GM12892 (cell line): Measurements from ENCODE around the gene C3orf52.

Experiments used
- POLR2A ChIP-seq: IDR thresholded peaks from 2 replicates; pipeline ENCODE4 v1.6.1; 2011; ENCODE audit warnings: low read depth, low read length, control low read depth
- POLR2AphosphoS5 ChIP-seq: IDR thresholded peaks from 2 replicates; pipeline ENCODE4 v1.6.1; 2011; ENCODE audit warnings: low read depth, low read length, control low read depth
- TAF1 ChIP-seq: IDR thresholded peaks from 2 replicates; pipeline ENCODE4 v1.6.1; 2011; ENCODE audit warnings: low read depth, mild to moderate bottlenecking, control low read depth, low read length, borderline replicate concordance

DNA sequence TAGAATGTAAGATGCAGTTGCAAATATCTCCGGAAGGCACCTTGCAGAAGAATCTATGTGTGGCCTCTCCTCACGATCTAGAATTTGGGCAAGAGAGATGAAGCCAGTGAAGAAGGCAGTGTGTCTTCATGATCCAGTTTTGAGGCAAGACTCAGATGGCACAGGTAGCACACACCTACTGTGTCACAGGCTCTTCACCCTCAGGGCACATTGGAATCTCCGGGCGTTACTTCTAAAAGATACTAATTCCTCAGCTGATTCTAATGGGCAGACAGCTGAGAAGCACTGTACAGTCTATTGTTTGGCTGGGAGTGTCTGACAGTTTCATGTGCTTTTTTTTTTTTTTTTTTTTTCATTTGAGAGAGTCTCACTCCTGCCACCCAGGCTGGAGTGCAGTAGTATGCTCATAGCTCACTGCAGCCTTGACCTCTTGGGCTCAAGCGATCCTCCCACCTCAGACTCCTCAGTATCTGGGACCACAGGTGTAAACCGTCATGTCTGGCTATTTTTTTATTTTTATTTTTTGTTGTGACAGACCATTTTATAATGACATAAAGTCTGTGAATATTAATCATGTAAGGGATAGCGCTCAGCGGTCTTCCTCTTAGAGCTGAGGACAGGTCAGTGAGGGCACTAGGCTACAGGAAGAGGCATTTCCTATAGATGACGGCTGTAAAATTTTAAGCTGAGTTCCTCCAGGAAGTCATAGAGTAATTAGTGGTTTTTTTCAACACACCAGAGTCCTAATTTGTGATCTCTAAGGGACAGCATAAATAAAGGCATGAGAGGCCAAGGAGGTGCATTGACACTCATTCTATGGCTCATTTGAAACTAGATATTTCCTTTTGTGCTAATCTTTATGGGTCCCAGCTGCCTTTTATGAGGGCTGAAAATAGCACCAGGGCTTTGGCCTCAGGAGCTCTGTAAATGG lies 4.0 kb downstream of the C3orf52 start:
- TF ChIP-seq POLR2A (no peak), POLR2AphosphoS5 (no peak), TAF1 (no peak)
